Nephron (organoid): Measurements from ENCODE around the gene SLC25A30.

ENCODE experiments used
- H3K27ac Mint-ChIP-seq, 3 experiments: 2 replicates each; pipeline ENCODE4 v1.8.0; 2020; ENCODE audit warnings: mixed read lengths in 3 of 3, mild to moderate bottlenecking in 2 of 3, moderate library complexity in 1 of 3
- H3K27me3 Mint-ChIP-seq: 2 replicates; pipeline ENCODE4 v1.8.0; 2021; ENCODE audit warnings: low read depth, mild to moderate bottlenecking, moderate library complexity, mixed read lengths
- H3K36me3 Mint-ChIP-seq: 2 replicates; pipeline ENCODE4 v1.8.0; 2020; ENCODE audit warnings: low read depth, mixed read lengths
- H3K4me1 Mint-ChIP-seq: 2 replicates; pipeline ENCODE4 v1.8.0; 2020; ENCODE audit warnings: mixed read lengths
- H3K4me3 Mint-ChIP-seq, 3 experiments: 2 replicates each; pipeline ENCODE4 v1.8.0; 2020; ENCODE audit warnings: mild to moderate bottlenecking in 3 of 3, mixed read lengths in 3 of 3, moderate library complexity in 2 of 3
- H3K9me3 Mint-ChIP-seq: 2 replicates; pipeline ENCODE4 v1.8.0; 2020; ENCODE audit warnings: mixed read lengths
- CTCF ChIP-seq, 3 experiments: fragments of 200-600 bp; sonication (generic); IDR thresholded peaks; one replicate each; pipeline ENCODE4 v1.5.0; 2021; ENCODE audit warnings: antibody characterized with exemption in 3 of 3; ENCODE audit not compliant: unreplicated experiment in 3 of 3

SLC25A30 gene

GRCh38 chr13:45367358-45367757 is 50.8 kb downstream of the SLC25A30 start:
- TF ChIP-seq CTCF (IDR thresholded peaks at IDR 0.05; ENCODE audit: unreplicated experiment in 3 of 3) = no peak
- Mint-ChIP-seq H3K27me3 (no peaks in the 10 kb centered on the region), H3K4me1 (peaks cover 14% of the 10 kb centered on the region), H3K9me3 (peaks cover 12% of the 10 kb centered on the region), H3K27ac (peak overlapping the region in 1 of 3 experiments; percentile 3), H3K4me3 (no peak overlapping the region), H3K36me3 (peaks cover 54% of the 10 kb centered on the region)

GRCh38 chr13:45365558-45365885 is 52.7 kb downstream of the SLC25A30 start:
- Mint-ChIP-seq H3K9me3 (peaks cover 18% of the 10 kb centered on the region), H3K4me3 (no peak overlapping the region), H3K27me3 (no peaks in the 10 kb centered on the region), H3K27ac (no peak overlapping the region), H3K4me1 (no peaks in the 10 kb centered on the region), H3K36me3 (peaks cover 58% of the 10 kb centered on the region)
- TF ChIP-seq CTCF (IDR thresholded peaks at IDR 0.05; ENCODE audit: unreplicated experiment in 3 of 3) = no peak

GRCh38 chr13:45364876-45365557 is 53.2 kb downstream of the SLC25A30 start:
- no peak for TF ChIP-seq CTCF (IDR thresholded peaks at IDR 0.05; ENCODE audit: unreplicated experiment in 3 of 3)
- H3K9me3 Mint-ChIP-seq = peaks cover 18% of the 10 kb centered on the region
- peak overlapping the region in 1 of 3 experiments; percentile 41 for H3K27ac Mint-ChIP-seq
- H3K4me1 Mint-ChIP-seq = no peaks in the 10 kb centered on the region
- H3K36me3 Mint-ChIP-seq = peaks cover 61% of the 10 kb centered on the region
- H3K4me3 Mint-ChIP-seq = no peak overlapping the region
- no peaks in the 10 kb centered on the region for H3K27me3 Mint-ChIP-seq

GRCh38 chr13:45362939-45363338 is 55.2 kb downstream of the SLC25A30 start:
- H3K27ac Mint-ChIP-seq = no peak overlapping the region
- H3K27me3 Mint-ChIP-seq = no peaks in the 10 kb centered on the region
- H3K4me1 Mint-ChIP-seq = no peaks in the 10 kb centered on the region
- peaks cover 18% of the 10 kb centered on the region for H3K9me3 Mint-ChIP-seq
- no peak for TF ChIP-seq CTCF (IDR thresholded peaks at IDR 0.05; ENCODE audit: unreplicated experiment in 3 of 3)
- H3K36me3 Mint-ChIP-seq = peaks cover 61% of the 10 kb centered on the region
- H3K4me3 Mint-ChIP-seq = no peak overlapping the region

GRCh38 chr13:45361596-45362206 is 56.5 kb downstream of the SLC25A30 start:
- Mint-ChIP-seq H3K9me3 (peaks cover 18% of the 10 kb centered on the region), H3K36me3 (peaks cover 64% of the 10 kb centered on the region), H3K27ac (no peak overlapping the region)

More at GRCh38 chr13:45361596-45362206, 56.5 kb downstream of the SLC25A30 start:
- Mint-ChIP-seq H3K4me1 (no peaks in the 10 kb centered on the region), H3K4me3 (no peak overlapping the region), H3K27me3 (no peaks in the 10 kb centered on the region)
- TF ChIP-seq CTCF (IDR thresholded peaks at IDR 0.05; ENCODE audit: unreplicated experiment in 3 of 3) = no peak
